Left ventricle myocardium inferior (tissue), 1 donor: ENCODE data around the gene GPC6. TPM values are rescaled to one million over a fixed set of nuclear protein-coding genes. Genes with fewer than 3 reads are reported as not detected.

Experiments
- DNase-seq: peaks from one replicate; pipeline ENCODE4 v3.0.0-alpha.2; 2020
- H3K27ac ChIP-seq: fragments of 200-600 bp; replicated peaks from 2 replicates; pipeline ENCODE4 v1.8.0; 2021
- H3K27me3 ChIP-seq: fragments of 200-600 bp; 2 replicates; pipeline ENCODE4 v1.8.0; 2021; ENCODE audit warnings: low read depth
- H3K36me3 ChIP-seq: fragments of 200-600 bp; 2 replicates; pipeline ENCODE4 v1.8.0; 2021
- H3K4me1 ChIP-seq: fragments of 200-600 bp; 2 replicates; pipeline ENCODE4 v1.8.0; 2021
- H3K4me3 ChIP-seq: fragments of 200-600 bp; 2 replicates; pipeline ENCODE4 v1.8.0; 2021; ENCODE audit warnings: mild to moderate bottlenecking, moderate library complexity
- H3K9me3 ChIP-seq: fragments of 200-600 bp; replicated peaks from 2 replicates; pipeline ENCODE4 v1.8.0; 2021
- CTCF ChIP-seq: fragments of 200-600 bp; IDR thresholded peaks from 2 replicates; pipeline ENCODE4 v1.8.0; 2021; ENCODE audit warnings: antibody characterized with exemption, mild to moderate bottlenecking, borderline replicate concordance
- intact Hi-C: fragments of 100-400 bp; cut with micrococcal nuclease; formaldehyde crosslinking; loops from one replicate; pipeline ENCODE4 v1.11.0; 2022
- total RNA-seq: library from RNA; stranded (reverse); fragmentation: NEBNext Ultra II Directional; extraction: Animal tissue kit (Norgen Biotek cat#: 25700); gene quantifications from one replicate; pipeline ENCODE4 v1.2.1, GENCODE V29; 2021
- donor health status: DM: no; HTN: yes; CAD: no; lungs with severe emphysema.

Gene GPC6
- total RNA-seq, 1 donor from 2014 or later: 1.8 TPM

- no peak overlapping the region for H3K4me3 ChIP-seq
- intact Hi-C loops: no loop called here
- H3K36me3 ChIP-seq: no peaks in the 10 kb centered on the region
- DNase-seq: no peak
- H3K4me1 ChIP-seq: no peaks in the 10 kb centered on the region
- TF ChIP-seq CTCF: no peak
- peaks cover 25% of the 10 kb centered on the region for H3K9me3 ChIP-seq
- H3K27me3 ChIP-seq: no peaks in the 10 kb centered on the region
- H3K27ac ChIP-seq: no peak overlapping the region
These were observed 245.7 kb downstream of the GPC6 start for GRCh38 chr13:93472296-93472695.

- peaks cover 25% of the 10 kb centered on the region for H3K9me3 ChIP-seq
- no peak for TF ChIP-seq CTCF
- no peaks in the 10 kb centered on the region for H3K4me1 ChIP-seq
- H3K4me3 ChIP-seq: no peak overlapping the region
- no peak overlapping the region for H3K27ac ChIP-seq
- intact Hi-C loops: no loop called here
- no peaks in the 10 kb centered on the region for H3K27me3 ChIP-seq
- DNase-seq: no peak
- H3K36me3 ChIP-seq: no peaks in the 10 kb centered on the region
These were observed 246.2 kb downstream of the GPC6 start for GRCh38 chr13:93472814-93473296.

DNA sequence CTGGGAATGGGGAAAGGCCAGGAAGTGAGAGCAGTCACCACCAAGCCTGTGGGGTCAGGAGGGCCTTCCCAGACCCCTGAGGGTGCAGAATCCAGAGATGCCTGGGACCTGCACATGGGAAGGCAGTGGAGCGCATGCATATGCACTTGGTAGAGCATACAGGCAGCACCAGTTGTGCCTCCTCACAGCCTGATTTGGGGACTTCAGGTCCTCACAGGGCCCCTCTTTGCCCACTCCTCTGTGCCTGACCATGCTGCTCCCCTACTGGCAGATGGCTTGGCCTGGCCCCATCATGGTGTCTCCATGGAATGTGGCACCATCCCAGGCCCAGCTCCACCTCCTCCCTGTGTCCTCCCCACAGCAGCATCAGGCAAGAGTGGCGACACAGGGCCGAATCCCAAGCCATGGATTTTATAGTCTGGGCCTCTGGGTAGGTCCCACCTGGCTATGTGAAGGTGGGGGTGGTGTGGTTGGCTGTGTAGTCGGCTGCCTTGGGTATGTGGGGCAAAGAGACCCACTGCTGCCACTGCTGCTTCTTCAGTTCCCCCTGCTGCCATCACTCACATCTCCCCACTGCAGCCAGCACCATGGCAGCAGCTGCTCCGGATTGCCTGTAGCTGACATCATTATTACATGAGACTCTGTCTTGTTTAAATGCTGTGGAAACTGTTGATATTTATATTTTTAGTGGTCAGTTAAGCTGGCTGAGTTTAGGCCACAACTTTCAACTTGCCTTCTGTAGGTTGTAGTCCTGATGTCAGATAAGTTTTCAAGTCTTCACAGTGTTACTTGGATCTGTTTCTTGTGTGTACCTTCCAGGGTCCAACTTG, 247.0 kb downstream of the GPC6 start:
- Histone ChIP-seq H3K4me1 (no peaks in the 10 kb centered on the region), H3K27me3 (no peaks in the 10 kb centered on the region), H3K27ac (no peak overlapping the region), H3K9me3 (peaks cover 25% of the 10 kb centered on the region), H3K36me3 (no peaks in the 10 kb centered on the region), H3K4me3 (no peak overlapping the region)
- intact Hi-C loops: no loop called here
- TF ChIP-seq CTCF: no peak
- no peak for DNase-seq

DNA sequence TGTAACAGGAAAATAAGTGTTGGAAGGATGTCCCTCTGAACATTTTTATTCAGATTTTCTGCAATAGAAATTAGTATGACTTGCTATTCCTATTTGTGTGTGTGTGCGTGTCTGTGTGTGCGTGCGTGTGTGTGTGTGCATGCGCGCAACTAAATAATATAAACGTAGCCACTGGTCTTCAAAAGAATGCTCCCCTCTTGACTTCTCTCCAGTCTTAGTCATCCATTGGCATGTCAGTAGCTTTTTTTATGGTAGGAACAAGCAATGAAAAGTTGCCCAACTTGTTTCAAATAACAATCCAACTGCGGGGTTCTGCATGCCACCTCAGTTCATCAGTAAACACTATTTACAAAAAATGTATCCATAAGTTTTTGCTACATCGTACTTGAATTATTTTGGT, 249.6 kb downstream of the GPC6 start:
- Histone ChIP-seq H3K27ac (no peak overlapping the region), H3K9me3 (peaks cover 4% of the 10 kb centered on the region), H3K4me3 (no peak overlapping the region), H3K27me3 (no peaks in the 10 kb centered on the region), H3K36me3 (no peaks in the 10 kb centered on the region), H3K4me1 (no peaks in the 10 kb centered on the region)
- no peak for TF ChIP-seq CTCF
- no peak for DNase-seq
- intact Hi-C loops: no loop called here

GRCh38 chr13:93477238-93477637, 250.6 kb downstream of the GPC6 start:
- H3K4me1 ChIP-seq: no peaks in the 10 kb centered on the region
- no peak overlapping the region for H3K27ac ChIP-seq
- intact Hi-C loops: no loop called here
- no peaks in the 10 kb centered on the region for H3K36me3 ChIP-seq
- TF ChIP-seq CTCF: no peak
- H3K9me3 ChIP-seq: peaks cover under 1% of the 10 kb centered on the region
- no peaks in the 10 kb centered on the region for H3K27me3 ChIP-seq
- H3K4me3 ChIP-seq: no peak overlapping the region
- DNase-seq: no peak
